Duodenal mucosa (tissue), 2 donors: ENCODE results near the gene STRA8.

Source experiments
- H3K27ac ChIP-seq: one replicate; pipeline ENCODE4 v1.7.0; 2013; ENCODE audit warnings: low read depth, low read length
- H3K27me3 ChIP-seq, 2 donors: one replicate each; pipeline ENCODE4 v1.7.0; 2013; ENCODE audit warnings: low read length in 2 of 2, control low read depth in 1 of 2; ENCODE audit not compliant: insufficient read depth in 2 of 2, control insufficient read depth in 1 of 2
- H3K36me3 ChIP-seq, 2 donors: one replicate each; pipeline ENCODE4 v1.7.0; 2013; ENCODE audit warnings: low read length in 2 of 2, control low read depth in 1 of 2; ENCODE audit not compliant: insufficient read depth in 2 of 2, control insufficient read depth in 1 of 2
- H3K4me1 ChIP-seq, 2 donors: one replicate each; pipeline ENCODE4 v1.7.0; 2013; ENCODE audit warnings: low read length in 2 of 2, control low read depth in 1 of 2; ENCODE audit not compliant: insufficient read depth in 2 of 2, control insufficient read depth in 1 of 2
- H3K4me3 ChIP-seq, 2 donors: one replicate each; pipeline ENCODE4 v1.7.0; 2013; ENCODE audit warnings: low read length in 2 of 2, low read depth in 1 of 2
- H3K9ac ChIP-seq, 2 donors: one replicate each; pipeline ENCODE4 v1.7.0; 2013; ENCODE audit warnings: low read length in 2 of 2, low read depth in 1 of 2
- H3K9me3 ChIP-seq, 2 donors: one replicate each; pipeline ENCODE4 v1.7.0; 2013; ENCODE audit warnings: low read length in 2 of 2, control low read depth in 1 of 2; ENCODE audit not compliant: control insufficient read depth in 1 of 2

STRA8 gene

GRCh38 chr7:135233570-135233969 is at the start of gene STRA8:
TSS of gene STRA8 (plus strand) at chr7:135233838. CDS start at chr7:135240525, 6,687 bp downstream.
- Histone ChIP-seq H3K36me3 (no peaks in the 10 kb centered on the region), H3K4me3 (no peak within 1 kb of the TSS), H3K27ac (no peak within 1 kb of the TSS), H3K4me1 (no peaks in the 10 kb centered on the region), H3K27me3 (no peaks in the 10 kb centered on the region), H3K9ac (no peak within 1 kb of the TSS), H3K9me3 (no peaks in the 10 kb centered on the region)

- Histone ChIP-seq H3K9me3 (peaks cover 17 to 26% of the 10 kb centered on the region in 2 donors), H3K27ac (no peak overlapping the region), H3K4me1 (no peaks in the 10 kb centered on the region), H3K9ac (no peak overlapping the region), H3K36me3 (peaks cover 24 to 68% of the 10 kb centered on the region in 2 donors), H3K27me3 (no peaks in the 10 kb centered on the region), H3K4me3 (no peak overlapping the region)
These were observed 49.3 kb upstream of the STRA8 start for GRCh38 chr7:135184254-135184841.

GRCh38 chr7:135185471-135186260 is 48.0 kb upstream of the STRA8 start:
- H3K9me3 ChIP-seq = peaks cover 14 to 21% of the 10 kb centered on the region in 2 donors
- H3K36me3 ChIP-seq = peaks cover 24 to 70% of the 10 kb centered on the region in 2 donors
- H3K27me3 ChIP-seq = no peaks in the 10 kb centered on the region
- H3K27ac ChIP-seq = no peak overlapping the region
- no peak overlapping the region for H3K9ac ChIP-seq
- H3K4me1 ChIP-seq = no peaks in the 10 kb centered on the region
- no peak overlapping the region for H3K4me3 ChIP-seq

- peaks cover 24 to 70% of the 10 kb centered on the region in 2 donors for H3K36me3 ChIP-seq
- H3K4me3 ChIP-seq = no peak overlapping the region
- H3K9me3 ChIP-seq = peaks cover 8 to 15% of the 10 kb centered on the region in 2 donors
- H3K4me1 ChIP-seq = no peaks in the 10 kb centered on the region
- H3K27me3 ChIP-seq = no peaks in the 10 kb centered on the region
- no peak overlapping the region for H3K27ac ChIP-seq
- no peak overlapping the region for H3K9ac ChIP-seq
These were observed 47.4 kb upstream of the STRA8 start for GRCh38 chr7:135186261-135186540.

- Histone ChIP-seq H3K4me1 (no peaks in the 10 kb centered on the region), H3K36me3 (peaks cover 24 to 68% of the 10 kb centered on the region in 2 donors), H3K9ac (no peak overlapping the region), H3K27ac (no peak overlapping the region), H3K27me3 (no peaks in the 10 kb centered on the region), H3K4me3 (no peak overlapping the region), H3K9me3 (peaks cover 2 to 11% of the 10 kb centered on the region in 2 donors)
These were observed 46.8 kb upstream of the STRA8 start for GRCh38 chr7:135186841-135187253.

GRCh38 chr7:135188298-135188984 is 45.2 kb upstream of the STRA8 start:
- Histone ChIP-seq H3K4me1 (no peaks in the 10 kb centered on the region), H3K4me3 (no peak overlapping the region), H3K27ac (no peak overlapping the region), H3K27me3 (no peaks in the 10 kb centered on the region), H3K36me3 (peaks cover 17 to 61% of the 10 kb centered on the region in 2 donors), H3K9me3 (no peaks in the 10 kb centered on the region), H3K9ac (no peak overlapping the region)

GRCh38 chr7:135189221-135189662 is 44.4 kb upstream of the STRA8 start:
- Histone ChIP-seq H3K27ac (no peak overlapping the region), H3K9ac (no peak overlapping the region)

GRCh38 chr7:135189961-135190360 is 43.7 kb upstream of the STRA8 start:
- Histone ChIP-seq H3K27me3 (no peaks in the 10 kb centered on the region), H3K4me1 (no peaks in the 10 kb centered on the region), H3K9ac (no peak overlapping the region), H3K36me3 (peaks cover 15 to 55% of the 10 kb centered on the region in 2 donors), H3K4me3 (no peak overlapping the region), H3K9me3 (no peaks in the 10 kb centered on the region), H3K27ac (no peak overlapping the region)

More at GRCh38 chr7:135189221-135189662, 44.4 kb upstream of the STRA8 start:
- H3K36me3 ChIP-seq = peaks cover 16 to 55% of the 10 kb centered on the region in 2 donors
- no peaks in the 10 kb centered on the region for H3K9me3 ChIP-seq
- no peaks in the 10 kb centered on the region for H3K27me3 ChIP-seq
- no peak overlapping the region for H3K4me3 ChIP-seq
- H3K4me1 ChIP-seq = no peaks in the 10 kb centered on the region

- Histone ChIP-seq H3K27me3 (no peaks in the 10 kb centered on the region), H3K9me3 (no peaks in the 10 kb centered on the region), H3K4me1 (no peaks in the 10 kb centered on the region), H3K4me3 (no peak overlapping the region), H3K9ac (no peak overlapping the region), H3K27ac (no peak overlapping the region), H3K36me3 (peaks cover 12 to 54% of the 10 kb centered on the region in 2 donors)
These were observed 42.9 kb upstream of the STRA8 start for GRCh38 chr7:135190703-135191102.

- Histone ChIP-seq H3K27me3 (no peaks in the 10 kb centered on the region), H3K9me3 (no peaks in the 10 kb centered on the region), H3K4me3 (no peak overlapping the region), H3K9ac (no peak overlapping the region), H3K36me3 (peaks cover 5 to 56% of the 10 kb centered on the region in 2 donors), H3K4me1 (no peaks in the 10 kb centered on the region), H3K27ac (no peak overlapping the region)
These were observed 40.6 kb upstream of the STRA8 start for GRCh38 chr7:135192914-135193536.
